Natural killer cell (primary cell): ENCODE measurements around the gene ZNF438. TPM values are rescaled to one million over a fixed set of nuclear protein-coding genes. Genes with fewer than 3 reads are reported as not detected.

ENCODE experiments used
- ATAC-seq, 3 donors: fragments of 150-1000 bp in 2 of 3; fragments of 200-7000 bp in 1 of 3; cut with Tn5 transposase; 1 replicate in 1 of 3; 2 replicates in 2 of 3; pipeline ENCODE4 v1.10.0; 2021; ENCODE audit warnings: mild to moderate bottlenecking in 2 of 3, moderate library complexity in 2 of 3
- DNase-seq, 2 donors: peaks; one replicate each; pipeline versions ENCODE4 v3.0.0 to v3.0.0-alpha.2; 2013 to 2021; ENCODE audit warnings: mixed read lengths in 1 of 2
- H3K27ac ChIP-seq: one replicate; pipeline ENCODE4 v1.5.1; 2013; ENCODE audit warnings: mild to moderate bottlenecking, low read length
- H3K27me3 ChIP-seq: one replicate; pipeline ENCODE4 v1.6.1; 2013; ENCODE audit warnings: low read length; ENCODE audit not compliant: control insufficient read depth, insufficient read depth
- H3K36me3 ChIP-seq: one replicate; pipeline ENCODE4 v1.6.1; 2013; ENCODE audit warnings: low read length; ENCODE audit not compliant: control insufficient read depth, insufficient read depth
- H3K4me1 ChIP-seq: one replicate; pipeline ENCODE4 v1.6.1; 2013; ENCODE audit warnings: low read length; ENCODE audit not compliant: control insufficient read depth, insufficient read depth
- H3K4me3 ChIP-seq: one replicate; pipeline ENCODE4 v1.5.1; 2013; ENCODE audit warnings: low read length
- H3K9me3 ChIP-seq: one replicate; pipeline ENCODE4 v1.6.1; 2013; ENCODE audit warnings: low read length; ENCODE audit not compliant: control insufficient read depth, insufficient read depth
- H3K27ac Mint-ChIP-seq, 2 donors: one replicate each; pipeline ENCODE4 v1.8.0; 2022; ENCODE audit warnings: mild to moderate bottlenecking in 2 of 2, mixed read lengths in 2 of 2, moderate library complexity in 1 of 2
- H3K27me3 Mint-ChIP-seq, 2 donors: one replicate each; pipeline ENCODE4 v1.8.0; 2022; ENCODE audit warnings: low read depth in 2 of 2, mixed read lengths in 2 of 2
- H3K36me3 Mint-ChIP-seq: one replicate; pipeline ENCODE4 v1.8.0; 2022; ENCODE audit warnings: mixed read lengths
- H3K4me1 Mint-ChIP-seq, 2 donors: one replicate each; pipeline ENCODE4 v1.8.0; 2022; ENCODE audit warnings: mixed read lengths in 2 of 2
- H3K4me3 Mint-ChIP-seq: one replicate; pipeline ENCODE4 v1.8.0; 2022; ENCODE audit warnings: mild to moderate bottlenecking, moderate library complexity, mixed read lengths
- H3K9me3 Mint-ChIP-seq, 2 donors: one replicate each; pipeline ENCODE4 v1.8.0; 2022; ENCODE audit warnings: mixed read lengths in 2 of 2
- CTCF ChIP-seq: fragments of 200-600 bp; IDR thresholded peaks from one replicate; pipeline ENCODE4 v1.8.0; 2022; ENCODE audit warnings: antibody characterized with exemption
- WGBS: methylation state at CpG from one replicate; pipeline ENCODE4 v1.1.7; 2013; ENCODE audit warnings: missing lambda C conversion rate; ENCODE audit not compliant: insufficient coverage; 5-methylcytosine and 5-hydroxymethylcytosine counted together
- intact Hi-C: fragments of 100-400 bp; cut with micrococcal nuclease; formaldehyde crosslinking; loops from one replicate; pipeline ENCODE4 v1.14.2; 2022
- total RNA-seq, 4 donors: library from RNA; stranded (reverse); fragments of 120-200 nt in 1 of 4; gene quantifications; one replicate each; pipeline versions ENCODE4 v1.2.3 to v1.2.4, GENCODE V29; 2013 to 2022

Gene ZNF438
- total RNA-seq, 3 donors from 2014 or later (not counting 1 experiment from before 2014, with no cell fraction given) = 2.2 to 3.7 (median 3.7) TPM

- ATAC-seq = no peak
- TF ChIP-seq CTCF = no peak
Measured at GRCh38 chr10:30887839-30888238, 143.8 kb downstream of the ZNF438 start.

GRCh38 chr10:30885423-30885822 lies 146.2 kb downstream of the ZNF438 start:
- Histone ChIP-seq H3K36me3 (no peaks in the 10 kb centered on the region), H3K9me3 (no peaks in the 10 kb centered on the region), H3K4me3 (no peak overlapping the region), H3K27me3 (no peaks in the 10 kb centered on the region), H3K27ac (no peak overlapping the region), H3K4me1 (no peaks in the 10 kb centered on the region)
- Mint-ChIP-seq H3K4me1 (no peaks in the 10 kb centered on the region), H3K27ac (no peak overlapping the region), H3K36me3 (no peaks in the 10 kb centered on the region), H3K9me3 (no peaks in the 10 kb centered on the region), H3K4me3 (no peak overlapping the region), H3K27me3 (no peaks in the 10 kb centered on the region)
- intact Hi-C loops = no loop called here
- TF ChIP-seq CTCF = no peak
- DNase-seq = no peak
- no peak for ATAC-seq

More at GRCh38 chr10:30887839-30888238, 143.8 kb downstream of the ZNF438 start:
- H3K27ac ChIP-seq = no peak overlapping the region
- no peaks in the 10 kb centered on the region for H3K36me3 ChIP-seq
- no peaks in the 10 kb centered on the region for H3K4me1 Mint-ChIP-seq
- no peak overlapping the region for H3K4me3 Mint-ChIP-seq
- no peaks in the 10 kb centered on the region for H3K4me1 ChIP-seq
- H3K9me3 ChIP-seq = no peaks in the 10 kb centered on the region
- H3K36me3 Mint-ChIP-seq = no peaks in the 10 kb centered on the region
- intact Hi-C loops = no loop called here
- no peaks in the 10 kb centered on the region for H3K27me3 Mint-ChIP-seq
- no peak overlapping the region for H3K4me3 ChIP-seq
- no peak for DNase-seq
- no peaks in the 10 kb centered on the region for H3K9me3 Mint-ChIP-seq
- no CpG with 5 or more reads among the region's 1 CpG for WGBS
- no peaks in the 10 kb centered on the region for H3K27me3 ChIP-seq
- no peak overlapping the region for H3K27ac Mint-ChIP-seq

- Histone ChIP-seq H3K27ac (no peak overlapping the region), H3K4me1 (no peaks in the 10 kb centered on the region), H3K36me3 (no peaks in the 10 kb centered on the region), H3K4me3 (no peak overlapping the region), H3K9me3 (no peaks in the 10 kb centered on the region), H3K27me3 (no peaks in the 10 kb centered on the region)
- no peak for ATAC-seq
- 91% methylated on average over 3 of the region's 4 CpGs for WGBS
- no peak for DNase-seq
- Mint-ChIP-seq H3K4me3 (no peak overlapping the region), H3K27me3 (no peaks in the 10 kb centered on the region), H3K4me1 (no peaks in the 10 kb centered on the region), H3K36me3 (no peaks in the 10 kb centered on the region), H3K27ac (no peak overlapping the region), H3K9me3 (no peaks in the 10 kb centered on the region)
- intact Hi-C loops = no loop called here
- TF ChIP-seq CTCF = no peak
Measured at GRCh38 chr10:30883751-30884150, 147.9 kb downstream of the ZNF438 start.

- Histone ChIP-seq H3K27me3 (no peaks in the 10 kb centered on the region), H3K4me1 (no peaks in the 10 kb centered on the region), H3K4me3 (no peak overlapping the region), H3K36me3 (no peaks in the 10 kb centered on the region), H3K27ac (no peak overlapping the region), H3K9me3 (no peaks in the 10 kb centered on the region)
- Mint-ChIP-seq H3K36me3 (no peaks in the 10 kb centered on the region), H3K27ac (no peak overlapping the region), H3K4me3 (no peak overlapping the region), H3K4me1 (no peaks in the 10 kb centered on the region), H3K27me3 (no peaks in the 10 kb centered on the region), H3K9me3 (no peaks in the 10 kb centered on the region)
- DNase-seq = no peak
- intact Hi-C loops = no loop called here
- no peak for TF ChIP-seq CTCF
- ATAC-seq = no peak
Measured at GRCh38 chr10:30883116-30883515, 148.5 kb downstream of the ZNF438 start.
